ENCODE results near the gene CREB3.

GRCh38 chr9:35700942-35701341, 31.5 kb upstream of the CREB3 start:
- TF ChIP-seq CTCF (IDR thresholded peaks at IDR 0.05) = no peak
- TF ChIP-seq POLR2A (IDR thresholded peaks at IDR 0.05) = no peak

Measured in adrenal gland (tissue), 5 donors.